ENCODE measurements around the gene PRR14L.

GRCh38 chr22:31646186-31647019, 103.5 kb downstream of the PRR14L start:
- no peak for TF ChIP-seq EGR1 (IDR thresholded peaks at IDR 0.05; ENCODE audit: low read depth in 2 of 2)
- no peak for TF ChIP-seq CTCF (IDR thresholded peaks at IDR 0.05; ENCODE audit: low read depth, low read length, missing input control)
- TF ChIP-seq ATF3 (IDR thresholded peaks at IDR 0.05): no peak
